Fibroblast of peridontal ligament (primary cell): ENCODE measurements around the gene NR5A2.
"Not testable (repeated sequence)": the region's sequence is repeated elsewhere in the genome, so short reads cannot be mapped to it uniquely, and the experiment has no call there.

Source experiments
- DNase-seq: peaks from one replicate; pipeline ENCODE4 v3.0.0-alpha.2; 2010; ENCODE audit errors: extremely low read depth

The NR5A2 gene

GRCh38 chr1:200162877-200163276 is 135.4 kb downstream of the NR5A2 start:
- no peak for DNase-seq

GRCh38 chr1:200163911-200164310 is 136.4 kb downstream of the NR5A2 start:
- DNase-seq: no peak

GRCh38 chr1:200165493-200166220 is 138.1 kb downstream of the NR5A2 start:
- no peak for DNase-seq

GRCh38 chr1:200166411-200166810 is 138.9 kb downstream of the NR5A2 start:
- no peak for DNase-seq

GRCh38 chr1:200168926-200169325 is 141.4 kb downstream of the NR5A2 start:
- no peak for DNase-seq

GRCh38 chr1:200172311-200172710 is 144.8 kb downstream of the NR5A2 start:
- DNase-seq: peak; percentile 64

- DNase-seq: no peak
Measured at GRCh38 chr1:200173097-200173618, 145.6 kb downstream of the NR5A2 start.

- peak; percentile 35 for DNase-seq
Measured at GRCh38 chr1:200174525-200175295, 147.2 kb downstream of the NR5A2 start.

GRCh38 chr1:200176181-200176580 is 148.7 kb downstream of the NR5A2 start:
- DNase-seq: no peak

- DNase-seq: no peak
Measured at GRCh38 chr1:200176798-200177197, 149.3 kb downstream of the NR5A2 start.

GRCh38 chr1:200178340-200178739 is 150.8 kb downstream of the NR5A2 start:
- DNase-seq: no peak

GRCh38 chr1:200179126-200179780 is 151.7 kb downstream of the NR5A2 start:
- DNase-seq: peak; percentile 67

- no peak for DNase-seq
Measured at GRCh38 chr1:200179781-200180160, 152.3 kb downstream of the NR5A2 start.

GRCh38 chr1:200180821-200181220 is 153.3 kb downstream of the NR5A2 start:
- DNase-seq: peak; percentile 91

GRCh38 chr1:200181861-200182260 is 154.4 kb downstream of the NR5A2 start:
- no peak for DNase-seq

GRCh38 chr1:200182701-200183100 is 155.2 kb downstream of the NR5A2 start:
- DNase-seq: no peak

- no peak for DNase-seq
Measured at GRCh38 chr1:200183637-200184036, 156.1 kb downstream of the NR5A2 start.

- peak; percentile 87 for DNase-seq
Measured at GRCh38 chr1:200184196-200184595, 156.7 kb downstream of the NR5A2 start.

GRCh38 chr1:200185191-200185590 is 157.7 kb downstream of the NR5A2 start:
- not testable (repeated sequence) for DNase-seq

GRCh38 chr1:200187332-200187731 is 159.8 kb downstream of the NR5A2 start:
- DNase-seq: not testable (repeated sequence)

GRCh38 chr1:200191993-200192392 is 164.5 kb downstream of the NR5A2 start:
- DNase-seq: no peak

- no peak for DNase-seq
Measured at GRCh38 chr1:200194477-200194876, 167.0 kb downstream of the NR5A2 start.
